Stimulated activated CD4-positive, alpha-beta T cell treated with anti-CD3 and anti-CD28 coated beads, TNF-alpha, amount 100 ng/mL, for 48 hours (primary cell): ENCODE results near the gene GOPC.

ENCODE experiments used
- DNase-seq, 3 donors: peaks; one replicate each; pipeline ENCODE4 v3.0.0-alpha.2; 2020; ENCODE audit warnings: low read depth in 3 of 3

GOPC gene

DNA sequence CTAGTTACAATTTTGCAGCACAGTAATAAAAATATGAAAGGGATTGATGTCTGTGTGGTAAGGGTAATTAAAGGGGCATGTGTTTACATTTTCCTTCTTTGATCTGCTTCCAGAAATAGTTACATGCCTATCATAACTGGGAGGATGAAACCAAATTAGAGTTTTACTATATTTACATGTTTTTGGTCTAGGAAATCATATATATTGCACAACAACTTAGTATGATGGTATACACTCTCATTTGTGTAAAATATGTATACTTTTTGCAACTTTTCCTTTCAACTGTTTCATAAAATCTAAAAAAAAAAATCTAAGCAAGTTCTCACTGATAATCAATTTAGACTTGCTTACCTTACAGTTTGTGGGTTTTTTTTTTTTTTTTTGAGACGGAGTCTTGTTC, 87.7 kb downstream of the GOPC start:
- no peak for DNase-seq

DNA sequence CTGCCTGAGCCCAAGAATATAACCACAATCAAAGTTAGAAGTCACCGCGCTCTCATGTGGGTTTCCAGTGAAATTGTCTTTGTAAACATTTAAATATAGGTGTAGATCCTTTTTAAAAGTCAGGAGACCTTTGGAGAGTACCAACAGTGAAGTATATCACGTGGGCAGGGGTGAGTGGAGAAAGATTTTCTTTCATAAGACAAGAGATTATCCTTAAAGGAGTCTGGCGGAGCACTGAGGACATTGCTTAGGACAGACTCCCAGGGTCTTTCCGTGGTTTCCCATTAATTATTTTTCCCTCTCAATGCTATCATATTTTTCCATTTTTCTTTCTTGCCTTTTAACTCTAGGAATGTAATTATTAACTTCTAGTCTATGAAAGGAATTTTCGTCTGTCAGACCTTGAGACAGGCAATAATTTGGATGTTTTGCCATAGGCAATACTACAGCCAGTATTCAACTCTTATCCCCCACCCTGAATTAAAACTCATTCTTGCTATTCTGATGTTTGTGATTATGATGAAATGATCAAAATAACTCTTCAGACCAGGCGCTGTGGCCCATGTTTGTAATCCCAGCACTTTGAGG, 88.4 kb downstream of the GOPC start:
- no peak for DNase-seq

DNA sequence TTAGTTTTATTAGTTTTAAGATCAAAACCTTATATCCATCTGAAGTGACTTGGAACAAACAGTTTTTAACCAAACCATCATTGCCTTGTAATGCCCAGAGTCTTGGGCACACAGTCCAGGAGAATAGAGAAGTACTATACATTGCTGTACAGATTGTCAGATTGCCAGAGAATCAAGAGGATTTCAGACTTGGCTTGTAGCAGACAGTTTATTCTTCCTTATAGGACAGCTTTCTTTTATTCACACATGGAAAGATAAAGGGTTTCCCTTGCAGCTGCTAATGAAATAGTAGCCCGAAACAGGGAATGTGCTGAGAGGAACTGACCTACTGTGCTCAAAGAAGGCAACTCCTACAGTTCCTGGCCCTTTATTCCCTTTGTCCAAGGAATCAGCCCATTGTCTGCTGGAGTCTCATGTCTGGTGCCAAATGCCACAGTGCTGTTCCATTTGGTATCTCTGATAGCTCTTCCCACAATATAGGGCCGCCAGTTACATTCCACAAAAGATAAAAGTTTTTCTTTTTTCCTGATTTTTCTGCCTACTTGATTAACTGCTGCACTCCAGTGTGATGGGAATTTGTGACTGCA, 89.2 kb downstream of the GOPC start:
- DNase-seq, result no peak

DNA sequence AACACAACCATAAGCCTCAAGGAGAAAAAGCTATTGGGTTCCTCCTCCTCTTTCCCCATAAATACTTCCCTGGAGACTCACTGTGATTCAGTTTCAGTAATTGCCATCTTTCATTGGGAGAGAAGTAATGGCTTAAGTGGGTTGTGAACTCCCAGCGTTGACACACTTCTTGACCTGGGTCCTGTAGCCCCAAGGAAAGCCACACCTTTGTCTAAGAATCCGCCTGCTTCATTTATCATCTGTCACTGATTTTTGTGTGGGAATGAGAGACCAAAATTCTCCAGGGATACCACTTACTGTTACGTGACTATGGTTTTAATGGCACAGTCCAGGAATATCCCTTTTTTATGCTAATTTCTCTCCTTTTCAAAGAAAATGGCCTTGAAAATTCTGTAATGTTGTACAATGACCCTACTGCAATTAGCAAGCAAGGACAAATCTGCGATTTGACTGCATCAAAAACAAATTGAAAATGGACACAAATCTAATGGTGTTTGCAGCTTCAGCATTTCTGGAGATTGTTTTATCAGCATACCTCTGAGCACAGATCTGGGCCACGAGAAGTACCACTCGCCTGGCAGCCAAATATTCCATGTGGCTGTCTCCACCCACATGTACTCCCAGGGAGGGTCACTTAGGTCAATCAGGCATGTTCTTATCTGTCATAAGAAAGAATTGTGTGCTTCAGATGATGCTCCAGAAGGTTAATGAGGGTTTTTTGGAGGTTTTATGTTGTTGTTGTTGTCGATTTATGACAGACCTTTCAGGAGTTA, 90.1 kb downstream of the GOPC start:
- no peak for DNase-seq
